ENCODE measurements around the gene GOLGA8T. TPM values are rescaled to one million over a fixed set of nuclear protein-coding genes. Genes with fewer than 3 reads are reported as not detected.
"Not testable (repeated sequence)": the region's sequence is repeated elsewhere in the genome, so short reads cannot be mapped to it uniquely, and the experiment has no call there.

GOLGA8T gene
- total and polyA plus RNA-seq, 2 of the 8 experiments (the other 6 are each of a cell fraction or from before 2014, with no cell fraction given), result 0.03 to 1.0 TPM

DNA sequence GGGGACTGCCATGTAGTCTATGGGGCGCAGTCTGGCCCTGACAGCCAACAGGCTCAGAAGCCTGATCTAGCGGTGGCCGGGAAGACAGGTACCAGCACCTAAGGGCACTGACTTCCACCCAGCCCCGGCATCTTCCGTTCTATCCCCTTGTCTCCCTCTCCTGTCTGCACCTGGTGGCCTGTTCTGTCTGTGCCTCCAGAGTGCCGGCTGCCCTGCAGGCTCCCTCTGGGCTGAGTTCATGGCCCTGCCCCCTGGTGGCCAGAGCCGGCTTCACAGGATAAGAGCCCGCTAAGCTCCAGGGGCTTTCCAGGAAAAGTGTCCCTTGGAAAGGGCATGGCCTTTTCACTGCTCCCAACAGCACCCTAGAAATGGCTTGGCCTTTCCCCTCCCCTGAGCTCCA is 37.0 kb upstream of the GOLGA8T start:
- H3K4me2 ChIP-seq (ENCODE audit: insufficient read depth in 1 of 2, low read depth in 2 of 2, low read length in 2 of 2); H3K23ac ChIP-seq (ENCODE audit: insufficient read length); POLR2A ChIA-PET (ENCODE audit: partially characterized antibody); H4K20me1 ChIP-seq (replicated peaks in 1 of 2; ENCODE audit: control insufficient read depth in 1 of 2, insufficient read depth in 2 of 2, low read length in 2 of 2); H2BK5ac ChIP-seq (ENCODE audit: low read depth, low read length); H3K9me3 ChIP-seq (ENCODE audit: insufficient read depth in 2 of 2, low read depth in 1 of 2, low read length in 1 of 2); H4K8ac ChIP-seq (ENCODE audit: extremely low read depth, insufficient read depth, low read length); H3K27me3 ChIP-seq (replicated peaks in 1 of 4; ENCODE audit: control insufficient read depth in 3 of 4, extremely low read depth in 1 of 4, insufficient read depth in 3 of 4, low read length in 3 of 4); H3K23me2 ChIP-seq (ENCODE audit: low read depth, low read length); H2BK15ac ChIP-seq (ENCODE audit: low read length); CTCF ChIA-PET (ENCODE audit: partially characterized antibody); H2AK5ac ChIP-seq (ENCODE audit: low read depth, low read length); H2AFZ ChIP-seq (ENCODE audit: low read length); H4K5ac ChIP-seq (ENCODE audit: insufficient read length, low read depth, low read length); H2BK12ac ChIP-seq (ENCODE audit: low read depth, low read length); H2BK20ac ChIP-seq (ENCODE audit: low read length); H3K4ac ChIP-seq (replicated peaks; ENCODE audit: insufficient read length, low read depth, low read length); H3K36me3 ChIP-seq (ENCODE audit: control insufficient read depth in 2 of 4, insufficient read depth in 4 of 4, low read length in 3 of 4); H3K4me1 ChIP-seq (replicated peaks in 1 of 4; ENCODE audit: control insufficient read depth in 3 of 4, insufficient read depth in 4 of 4, low read length in 3 of 4); H3K4me3 ChIP-seq (ENCODE audit: extremely low read depth in 1 of 4, insufficient read depth in 2 of 4, low read depth in 3 of 4, low read length in 4 of 4); H3K27ac ChIP-seq (ENCODE audit: low read depth, low read length); FAIRE-seq; H3K14ac ChIP-seq (ENCODE audit: insufficient read length); H3K79me2 ChIP-seq (ENCODE audit: control insufficient read depth in 1 of 2, insufficient read depth in 2 of 2, low read length in 2 of 2); H4K91ac ChIP-seq (replicated peaks; ENCODE audit: insufficient read length, low read length); H3K56ac ChIP-seq (replicated peaks; ENCODE audit: insufficient read length, low read depth, low read length); H2BK120ac ChIP-seq (replicated peaks; ENCODE audit: low read depth, low read length); H3K9ac ChIP-seq (replicated peaks in 1 of 4; ENCODE audit: extremely low read depth in 1 of 4, low read depth in 3 of 4, low read length in 3 of 4); H3K18ac ChIP-seq (ENCODE audit: extremely low read depth, low read length); DNase-seq (ENCODE audit: low read depth in 1 of 2, low spot score in 2 of 2); H3K79me1 ChIP-seq (ENCODE audit: low read depth, low read length): not testable (repeated sequence)
- no CpG with 5 or more reads among the region's 8 CpGs for WGBS, 2 experiments (ENCODE audit: extremely low coverage in 1 of 2, insufficient coverage in 1 of 2, insufficient read length in 1 of 2, insufficient replicate concordance in 2 of 2, low coverage in 1 of 2, low lambda C conversion rate in 2 of 2, missing lambda C conversion rate in 1 of 2)

DNA sequence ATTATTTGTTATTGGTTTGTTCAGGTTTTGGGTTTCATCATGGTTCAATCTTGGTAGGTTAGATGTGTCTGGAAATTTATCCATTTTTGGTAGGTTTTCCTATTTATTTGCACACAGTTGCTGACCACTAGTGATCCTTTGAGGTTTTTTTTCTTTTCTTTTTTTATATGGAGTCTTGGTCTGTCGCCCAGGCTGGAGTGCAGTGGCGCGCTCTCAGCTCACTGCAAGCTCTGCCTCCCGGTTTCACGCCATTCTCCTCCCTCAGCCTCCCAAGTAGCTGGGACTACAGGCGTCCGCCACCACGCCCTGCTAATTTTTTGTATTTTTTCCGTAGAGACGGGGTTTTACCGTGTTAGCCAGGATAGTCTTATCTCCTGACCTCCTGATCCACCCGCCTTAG is 32.0 kb upstream of the GOLGA8T start:
- H3K4me3 ChIP-seq (ENCODE audit: extremely low read depth in 1 of 4, insufficient read depth in 2 of 4, low read depth in 3 of 4, low read length in 4 of 4); H3K23ac ChIP-seq (ENCODE audit: insufficient read length); CTCF ChIA-PET (ENCODE audit: partially characterized antibody); H2BK120ac ChIP-seq (replicated peaks; ENCODE audit: low read depth, low read length); H3K23me2 ChIP-seq (ENCODE audit: low read depth, low read length); H3K79me2 ChIP-seq (ENCODE audit: control insufficient read depth in 1 of 2, insufficient read depth in 2 of 2, low read length in 2 of 2); H3K27ac ChIP-seq (ENCODE audit: low read depth, low read length); H3K56ac ChIP-seq (replicated peaks; ENCODE audit: insufficient read length, low read depth, low read length); H2BK15ac ChIP-seq (ENCODE audit: low read length); DNase-seq (ENCODE audit: low read depth in 1 of 2, low spot score in 2 of 2); H4K8ac ChIP-seq (ENCODE audit: extremely low read depth, insufficient read depth, low read length); H3K14ac ChIP-seq (ENCODE audit: insufficient read length); H3K4ac ChIP-seq (replicated peaks; ENCODE audit: insufficient read length, low read depth, low read length); H3K9me3 ChIP-seq (ENCODE audit: insufficient read depth in 2 of 2, low read depth in 1 of 2, low read length in 1 of 2); H4K20me1 ChIP-seq (replicated peaks in 1 of 2; ENCODE audit: control insufficient read depth in 1 of 2, insufficient read depth in 2 of 2, low read length in 2 of 2); H3K27me3 ChIP-seq (replicated peaks in 1 of 4; ENCODE audit: control insufficient read depth in 3 of 4, extremely low read depth in 1 of 4, insufficient read depth in 3 of 4, low read length in 3 of 4); H3K79me1 ChIP-seq (ENCODE audit: low read depth, low read length); H2BK12ac ChIP-seq (ENCODE audit: low read depth, low read length); H2AFZ ChIP-seq (ENCODE audit: low read length); H2BK5ac ChIP-seq (ENCODE audit: low read depth, low read length); FAIRE-seq; H3K4me2 ChIP-seq (ENCODE audit: insufficient read depth in 1 of 2, low read depth in 2 of 2, low read length in 2 of 2); H4K5ac ChIP-seq (ENCODE audit: insufficient read length, low read depth, low read length); H3K4me1 ChIP-seq (replicated peaks in 1 of 4; ENCODE audit: control insufficient read depth in 3 of 4, insufficient read depth in 4 of 4, low read length in 3 of 4); H2BK20ac ChIP-seq (ENCODE audit: low read length); H2AK5ac ChIP-seq (ENCODE audit: low read depth, low read length); H3K18ac ChIP-seq (ENCODE audit: extremely low read depth, low read length); POLR2A ChIA-PET (ENCODE audit: partially characterized antibody); H3K9ac ChIP-seq (replicated peaks in 1 of 4; ENCODE audit: extremely low read depth in 1 of 4, low read depth in 3 of 4, low read length in 3 of 4); H3K36me3 ChIP-seq (ENCODE audit: control insufficient read depth in 2 of 4, insufficient read depth in 4 of 4, low read length in 3 of 4); H4K91ac ChIP-seq (replicated peaks; ENCODE audit: insufficient read length, low read length): not testable (repeated sequence)
- WGBS, 2 experiments (ENCODE audit: extremely low coverage in 1 of 2, insufficient coverage in 1 of 2, insufficient read length in 1 of 2, insufficient replicate concordance in 2 of 2, low coverage in 1 of 2, low lambda C conversion rate in 2 of 2, missing lambda C conversion rate in 1 of 2), result no CpG with 5 or more reads among the region's 12 CpGs
